Stimulated activated CD8-positive, alpha-beta memory T cell treated with anti-CD3 and anti-CD28 coated beads, Interleukin-12 subunit alpha, Interleukin-12 subunit beta, amount 100 ng/mL, for 24 hours (primary cell): ENCODE results near the gene VCAN.

Source experiments
- DNase-seq: peaks from one replicate; pipeline ENCODE4 v3.0.0-alpha.2; 2020; ENCODE audit errors: extremely low read depth

VCAN gene

DNA sequence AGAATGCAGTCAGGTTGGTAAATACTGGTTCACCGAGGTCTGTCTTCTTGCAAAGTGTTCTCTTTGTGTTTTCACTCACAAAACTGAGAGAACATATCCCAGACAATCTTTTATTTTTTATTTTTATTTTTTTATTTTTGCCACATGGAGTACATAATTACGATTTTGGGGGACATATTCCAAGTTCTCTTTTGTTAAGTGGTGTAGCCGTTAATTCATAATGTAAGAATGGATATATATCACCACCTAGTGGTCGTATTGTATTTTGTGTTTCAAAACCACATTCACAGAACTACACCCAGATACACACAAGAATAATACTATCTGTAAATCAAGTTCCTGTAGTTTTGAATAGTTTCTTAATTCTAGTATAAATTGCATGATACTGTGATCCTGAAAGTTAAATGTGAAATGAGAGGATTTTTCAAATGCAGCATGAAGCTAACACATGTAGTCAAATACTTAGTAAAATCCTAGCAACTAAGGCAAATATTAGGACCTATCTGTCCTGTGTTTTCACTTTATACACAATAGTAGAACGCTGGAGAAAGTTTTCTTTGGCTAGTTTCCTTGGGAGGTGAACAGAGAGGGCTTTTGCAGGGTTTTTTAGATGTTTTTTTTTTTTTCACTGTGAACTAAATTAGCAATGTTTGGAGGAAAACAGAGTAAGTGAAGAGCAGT, 92.7 kb downstream of the VCAN start:
- DNase-seq, result no peak

DNA sequence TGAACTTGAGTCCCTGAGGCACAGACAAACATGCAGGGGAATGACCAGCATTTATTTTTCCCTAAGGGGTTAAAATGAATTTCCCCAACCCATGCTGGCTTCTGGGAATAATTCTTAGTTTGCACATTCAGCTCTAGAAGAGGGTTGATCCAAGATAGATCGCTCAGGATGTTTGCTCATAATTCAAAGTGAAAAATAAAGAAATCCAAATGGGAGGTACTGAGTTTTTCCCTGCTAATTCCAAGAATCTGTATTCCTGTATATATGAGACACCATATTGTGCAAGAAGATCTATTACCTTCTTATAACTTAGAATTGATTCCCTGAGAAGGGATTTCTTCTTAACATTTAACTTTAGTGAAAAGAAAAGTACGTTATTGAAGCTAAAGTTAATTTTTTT, 96.2 kb downstream of the VCAN start:
- no peak for DNase-seq

- no peak for DNase-seq
Measured at GRCh38 chr5:83568186-83568585, 96.6 kb downstream of the VCAN start.

- DNase-seq, result no peak
Measured at GRCh38 chr5:83570916-83571315, 99.4 kb downstream of the VCAN start.

DNA sequence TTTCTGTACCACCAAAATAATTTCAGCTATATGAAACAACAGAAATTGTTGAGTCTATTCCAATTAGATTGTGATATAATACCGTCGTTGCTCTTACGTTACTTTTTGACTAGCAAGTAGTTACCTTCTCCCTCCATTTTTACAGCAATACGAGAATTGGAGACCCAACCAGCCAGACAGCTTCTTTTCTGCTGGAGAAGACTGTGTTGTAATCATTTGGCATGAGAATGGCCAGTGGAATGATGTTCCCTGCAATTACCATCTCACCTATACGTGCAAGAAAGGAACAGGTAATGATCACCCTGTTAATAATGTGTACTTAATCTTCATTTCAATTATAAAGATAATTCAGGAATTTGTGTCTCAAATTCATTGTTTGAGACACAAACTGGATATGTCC, 100.7 kb downstream of the VCAN start:
- DNase-seq, result no peak

DNA sequence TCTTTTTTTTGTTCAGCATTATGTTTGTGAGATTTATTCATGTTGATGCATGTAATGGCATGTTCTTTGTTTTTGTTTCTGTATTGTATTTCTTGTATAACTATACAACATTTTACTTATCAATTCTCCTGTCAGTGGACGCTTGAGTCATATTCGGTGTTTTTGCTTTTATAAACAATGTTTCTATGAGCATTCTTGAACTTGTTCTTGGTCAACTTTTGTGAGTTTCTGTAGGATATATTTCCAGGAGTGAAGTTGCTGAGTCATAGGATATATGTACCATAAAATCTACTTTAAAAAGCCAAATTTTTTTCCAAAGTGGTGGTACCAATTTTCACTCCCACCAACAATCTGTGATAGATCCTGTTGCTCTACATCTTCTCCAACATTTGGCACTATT, 104.8 kb downstream of the VCAN start:
- no peak for DNase-seq

DNA sequence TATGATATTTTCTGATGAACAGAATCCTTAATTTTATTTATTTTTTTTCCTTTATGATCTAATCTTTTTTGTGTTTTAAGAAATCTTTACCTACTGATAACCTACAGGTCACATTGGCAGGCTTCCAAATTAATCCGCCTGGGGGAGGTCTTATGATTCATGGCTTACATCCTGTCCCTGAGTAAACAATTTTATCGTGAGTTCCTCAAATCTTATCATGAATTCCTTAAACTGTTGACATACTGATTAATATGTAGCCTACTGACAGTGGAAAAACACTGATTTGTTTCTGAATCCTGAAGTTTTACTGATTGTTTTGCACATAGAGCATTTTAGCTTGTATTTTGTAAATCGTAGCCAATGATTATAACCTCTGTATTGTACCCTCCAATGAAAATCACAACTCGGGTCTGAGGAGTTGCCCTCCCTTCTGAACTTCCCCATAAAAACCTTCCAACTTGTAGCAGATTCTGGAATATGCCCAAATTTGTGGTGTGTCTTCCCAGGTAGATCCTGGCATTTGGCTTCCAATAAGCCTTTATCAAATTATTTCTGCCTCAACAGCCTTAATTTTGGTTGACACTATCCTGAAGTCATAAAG, 105.6 kb downstream of the VCAN start:
- DNase-seq, result no peak

DNA sequence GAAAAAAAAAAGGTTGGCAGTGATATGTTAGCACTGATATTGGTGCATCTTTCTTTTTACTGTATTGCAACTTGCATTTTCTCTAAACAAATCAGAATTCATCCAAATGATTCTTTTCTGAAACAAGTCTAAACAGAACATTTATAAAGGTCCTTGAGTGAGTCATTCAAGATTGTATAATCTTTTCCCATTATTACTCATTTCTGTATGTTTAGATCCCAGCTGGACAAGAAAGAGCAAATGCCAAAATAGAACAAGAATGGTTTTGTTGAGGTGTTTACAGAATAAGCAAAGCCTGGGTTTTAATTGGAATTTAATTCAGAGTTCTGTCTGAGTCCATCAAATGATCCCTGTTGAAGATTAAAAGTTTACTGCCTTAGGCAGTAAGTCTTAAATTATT, 112.3 kb downstream of the VCAN start:
- DNase-seq, result no peak

DNA sequence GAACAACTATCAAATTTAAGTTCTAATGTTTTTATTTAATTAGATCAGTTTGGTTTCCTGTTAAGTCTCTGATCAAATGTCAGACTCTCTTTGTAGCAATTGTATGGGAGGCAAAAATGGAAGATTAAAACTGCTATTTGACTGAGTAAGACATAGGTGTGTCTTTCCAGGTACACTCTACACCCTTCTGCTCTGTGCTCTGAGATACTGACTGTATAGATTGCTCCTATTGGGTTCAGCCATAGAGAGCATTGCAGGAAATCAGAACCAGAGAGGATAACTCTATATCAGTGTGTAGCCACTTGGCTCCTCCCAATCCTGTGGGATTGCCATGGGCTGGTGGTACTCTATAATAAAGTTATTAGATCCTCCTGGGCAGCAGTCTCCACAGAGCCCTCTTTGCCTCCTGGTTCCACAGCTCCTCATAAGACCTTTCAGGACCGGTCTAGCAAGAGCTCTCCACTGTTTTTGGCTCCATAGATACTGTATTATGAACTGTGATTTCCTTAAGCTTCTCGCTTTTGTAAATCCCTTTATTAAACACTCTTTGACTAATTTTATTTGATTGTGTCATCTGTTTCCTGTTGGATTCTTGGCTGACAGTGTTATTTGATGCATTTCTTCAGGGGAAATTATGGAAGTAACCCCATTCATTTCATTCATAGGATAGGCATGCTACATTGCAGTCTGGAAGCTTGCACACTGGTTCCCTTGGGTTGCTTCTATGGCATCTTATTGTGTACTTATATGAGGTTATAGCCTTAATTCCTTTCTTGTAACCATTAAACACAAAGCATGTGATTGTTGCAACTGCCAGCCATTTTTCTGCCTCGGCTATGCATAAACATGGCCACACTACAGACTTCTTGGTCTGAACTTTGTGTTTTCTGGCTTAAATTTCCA, 115.6 kb downstream of the VCAN start:
- DNase-seq, result no peak

DNA sequence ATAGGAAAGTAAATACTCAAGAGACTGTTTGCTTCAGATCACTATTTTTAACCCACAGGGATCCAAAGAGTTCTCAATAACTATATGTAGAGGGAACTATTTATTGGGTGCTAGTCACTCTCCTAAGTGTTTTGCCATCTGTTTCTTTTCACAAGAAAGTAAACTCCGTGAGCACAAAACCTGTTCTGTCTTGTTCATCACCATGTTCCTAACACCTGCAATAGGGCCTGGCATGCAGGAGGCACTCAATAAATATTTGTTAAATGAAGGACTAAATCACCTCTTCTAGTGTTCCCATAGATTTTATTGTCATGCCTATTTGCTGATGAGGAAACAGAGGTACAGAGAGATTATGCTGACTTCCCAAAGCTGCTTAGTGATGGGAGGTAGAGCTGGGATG, 118.2 kb downstream of the VCAN start:
- no peak for DNase-seq

- DNase-seq, result no peak
Measured at GRCh38 chr5:83590966-83591365, 119.4 kb downstream of the VCAN start.

DNA sequence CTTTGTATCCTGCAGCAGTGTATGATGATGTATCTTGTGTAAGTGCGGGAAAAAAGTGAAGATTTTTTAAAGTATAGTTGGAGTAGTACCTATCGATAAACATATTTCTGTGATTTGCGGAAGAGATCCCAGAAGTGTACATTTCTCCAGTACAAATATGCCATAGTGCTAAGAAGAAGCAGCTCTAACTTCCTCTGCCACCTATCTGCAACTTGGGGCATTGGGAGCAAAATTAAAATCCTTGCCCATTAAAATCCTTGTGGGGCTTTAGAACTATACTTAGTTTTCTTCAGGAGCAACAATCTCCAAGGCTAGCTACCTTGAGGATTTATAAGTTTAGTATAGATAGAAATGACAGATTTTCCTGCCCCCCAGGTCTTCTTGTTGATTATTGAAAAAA, 123.7 kb downstream of the VCAN start:
- no peak for DNase-seq

- no peak for DNase-seq
Measured at GRCh38 chr5:83608122-83608521, 136.6 kb downstream of the VCAN start.

DNA sequence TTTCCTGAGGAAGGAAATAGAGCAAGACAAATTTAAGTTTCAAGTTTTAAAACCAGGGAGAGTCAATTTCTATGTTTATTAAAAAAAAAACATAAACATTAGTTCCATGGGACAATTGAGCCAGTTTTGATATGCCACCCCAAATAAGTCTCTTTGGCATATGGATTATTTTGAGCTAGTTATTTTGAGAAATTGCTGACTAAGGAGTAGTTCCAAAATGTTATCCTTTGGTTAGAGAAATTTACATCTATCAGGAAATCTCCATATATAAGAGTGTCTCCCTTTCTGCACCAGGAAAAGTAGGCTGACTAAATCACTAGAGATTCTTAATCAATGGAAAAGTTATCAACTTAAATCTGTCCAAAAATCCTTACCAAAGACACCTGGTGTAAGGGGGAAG, 143.3 kb downstream of the VCAN start:
- DNase-seq, result no peak

- DNase-seq, result no peak
Measured at GRCh38 chr5:83628360-83628759, 156.8 kb downstream of the VCAN start.
